HG03378 (cell line): ENCODE results near the gene SLC6A7.

Source experiments
- ATAC-seq: cut with Tn5 transposase; IDR thresholded peaks from one replicate; pipeline ENCODE4 v1.9.1; 2021; ENCODE audit warnings: mild to moderate bottlenecking, moderate library complexity; ENCODE audit not compliant: unreplicated experiment

SLC6A7 gene

GRCh38 chr5:150155258-150156026 lies 34.4 kb upstream of the SLC6A7 start, which contains the start of gene PDGFRB:
PDGFRB (minus strand) TSS chr5:150155845; CDS start chr5:150137047, 18,798 bp downstream.
- no peak for ATAC-seq

GRCh38 chr5:150156027-150156368 lies 33.9 kb upstream of the SLC6A7 start:
- ATAC-seq, result no peak

DNA sequence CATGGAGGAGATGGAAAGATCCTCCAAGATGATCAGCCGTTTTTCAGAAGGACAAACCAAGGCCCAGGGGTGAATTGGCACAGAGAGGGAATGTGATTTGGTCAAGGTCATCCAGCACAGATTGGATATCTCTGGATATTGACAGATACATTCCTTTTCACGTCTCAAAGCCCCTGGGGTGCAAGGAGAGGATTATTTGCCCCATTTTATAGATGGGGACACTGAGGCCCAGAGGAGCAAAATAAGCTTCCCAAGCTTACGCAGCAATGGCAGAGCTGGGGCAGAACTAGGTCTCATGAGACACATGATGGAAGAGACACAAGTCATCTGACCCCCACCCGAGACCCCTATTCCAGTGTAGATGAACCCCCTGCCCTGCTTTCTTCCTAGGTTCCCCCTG lies 33.3 kb upstream of the SLC6A7 start:
- ATAC-seq, result no peak

- no peak for ATAC-seq
These were observed 32.7 kb upstream of the SLC6A7 start for GRCh38 chr5:150157168-150157567.

GRCh38 chr5:150158170-150158949 lies 31.5 kb upstream of the SLC6A7 start:
- no peak for ATAC-seq

DNA sequence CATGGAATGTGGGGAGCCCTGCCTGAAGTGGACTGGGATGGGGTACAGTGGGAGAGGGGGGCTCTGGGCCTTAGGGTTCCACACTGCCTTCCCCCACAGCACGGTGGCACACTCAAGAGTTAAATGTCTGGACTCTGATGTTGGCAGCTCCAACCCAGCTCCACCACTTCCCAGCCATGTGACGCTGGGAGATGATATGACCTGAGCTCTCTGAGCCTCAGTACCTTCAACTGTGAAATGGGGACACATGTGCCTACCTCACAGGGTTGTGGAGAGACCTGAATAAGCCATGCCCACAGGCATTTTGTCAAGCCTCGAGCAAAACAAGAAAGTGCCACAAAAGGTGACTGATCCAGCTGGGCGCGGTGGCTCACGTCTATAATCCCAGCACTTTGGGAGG lies 30.8 kb upstream of the SLC6A7 start:
- ATAC-seq, result no peak

- no peak for ATAC-seq
These were observed 30.1 kb upstream of the SLC6A7 start for GRCh38 chr5:150159741-150160179.

DNA sequence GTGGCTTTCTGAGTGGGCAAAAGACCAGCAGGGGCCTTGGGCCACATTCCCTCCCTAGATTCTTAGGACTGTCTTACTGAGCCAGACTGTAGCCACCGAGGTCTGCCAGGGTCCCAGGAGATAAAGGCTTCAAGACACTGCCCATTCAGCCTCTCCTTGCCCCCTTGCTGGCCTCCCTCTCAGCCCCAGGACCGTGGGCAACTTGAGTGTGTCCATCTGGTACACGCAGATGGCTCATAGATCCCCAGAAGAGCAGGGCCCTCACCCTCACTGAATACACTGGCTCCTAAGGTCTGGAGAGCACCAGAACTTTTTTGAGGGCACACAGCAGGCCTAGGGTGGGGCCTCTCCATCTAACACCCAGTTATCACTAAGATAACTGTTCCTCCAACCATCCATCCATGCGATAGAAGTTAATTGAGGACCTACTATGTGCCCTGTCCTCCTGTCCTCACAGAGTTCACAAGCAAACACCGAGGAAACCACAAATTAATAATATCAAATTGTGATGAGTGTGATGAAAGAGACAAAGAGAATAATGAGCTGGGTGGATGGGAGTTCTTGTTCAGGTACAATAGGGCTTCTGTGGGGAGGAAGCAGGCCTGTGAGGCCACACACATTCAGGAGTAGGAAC lies 29.3 kb upstream of the SLC6A7 start:
- no peak for ATAC-seq

DNA sequence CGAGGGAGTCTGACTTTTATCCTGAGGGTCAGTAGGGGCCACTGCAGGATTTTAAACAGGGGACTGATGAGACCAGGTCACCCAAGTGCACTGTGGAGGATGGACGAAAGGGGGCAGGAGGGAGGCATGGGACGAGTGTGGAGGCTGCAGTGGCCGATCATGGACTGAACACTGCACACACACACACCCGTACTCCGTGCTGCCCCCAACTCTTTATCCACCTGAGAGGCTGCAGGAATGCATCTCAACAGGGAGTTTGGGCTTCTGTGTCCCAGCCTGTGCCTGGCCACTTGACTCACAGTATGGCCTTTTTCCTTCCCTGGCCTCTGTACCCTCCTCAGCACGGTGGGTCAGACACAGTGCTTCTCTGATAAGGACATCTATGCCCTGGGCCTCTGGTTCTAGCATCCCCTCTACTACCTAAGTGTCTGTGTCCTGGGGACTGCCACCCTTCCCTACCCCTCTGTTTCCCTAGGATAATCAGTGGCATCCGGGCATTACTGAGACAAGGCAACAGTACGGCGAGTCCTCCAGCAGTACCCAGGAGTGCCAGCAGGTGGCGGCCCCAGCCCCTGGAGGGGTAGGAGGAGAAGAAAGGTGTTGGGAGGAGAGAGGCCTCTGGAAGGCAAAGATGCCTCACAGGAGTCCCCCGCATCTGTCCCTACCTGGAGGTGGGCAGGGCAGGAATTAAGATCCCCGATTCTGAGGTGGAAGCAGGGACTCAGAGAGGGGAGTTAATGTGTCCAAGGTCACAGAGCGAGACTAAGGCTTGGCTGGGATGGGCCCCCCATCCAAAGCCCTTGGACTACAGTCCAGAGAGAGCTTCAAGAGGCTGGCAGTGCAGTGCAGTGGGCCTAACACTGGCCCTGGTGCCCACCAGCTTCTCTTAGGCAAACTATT lies 28.4 kb upstream of the SLC6A7 start:
- ATAC-seq, result peak; percentile 60

DNA sequence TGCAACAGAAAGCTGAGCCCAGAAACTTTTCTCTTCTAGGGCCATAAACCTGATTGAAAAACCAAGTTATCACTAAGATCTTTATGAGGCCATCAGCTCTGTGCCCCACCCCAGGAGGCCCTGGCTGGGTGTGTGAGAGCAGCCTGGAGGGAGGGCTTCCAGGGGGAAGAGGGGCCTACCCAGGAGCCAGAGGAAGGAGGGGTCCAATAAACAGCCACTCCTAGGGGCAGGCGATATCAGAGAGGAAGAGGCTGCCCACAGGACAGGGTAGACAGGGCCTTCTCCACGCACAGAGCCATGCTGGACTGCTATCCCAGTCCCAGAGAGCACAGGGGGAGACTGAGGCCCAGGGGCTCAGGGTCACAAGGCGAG lies 27.7 kb upstream of the SLC6A7 start:
- no peak for ATAC-seq

DNA sequence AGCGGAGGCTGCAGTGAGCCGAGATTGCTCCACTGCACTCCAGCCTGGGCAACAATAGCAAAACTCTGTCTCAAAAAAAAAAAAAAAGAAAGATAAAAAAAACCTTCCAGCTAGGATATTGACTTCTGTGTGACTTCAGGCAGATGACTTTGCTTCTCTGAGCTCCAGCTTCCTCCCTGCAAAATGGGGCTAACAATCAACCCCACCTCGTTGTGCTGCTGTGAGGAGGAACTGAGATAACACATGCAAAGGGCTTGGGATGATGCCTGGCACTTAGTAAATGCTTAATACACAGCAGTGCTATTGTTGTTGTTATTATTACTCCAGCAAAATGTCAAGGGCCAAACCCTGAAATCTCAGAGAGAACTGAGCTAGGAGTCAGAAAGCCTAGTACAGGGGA lies 26.8 kb upstream of the SLC6A7 start:
- no peak for ATAC-seq

DNA sequence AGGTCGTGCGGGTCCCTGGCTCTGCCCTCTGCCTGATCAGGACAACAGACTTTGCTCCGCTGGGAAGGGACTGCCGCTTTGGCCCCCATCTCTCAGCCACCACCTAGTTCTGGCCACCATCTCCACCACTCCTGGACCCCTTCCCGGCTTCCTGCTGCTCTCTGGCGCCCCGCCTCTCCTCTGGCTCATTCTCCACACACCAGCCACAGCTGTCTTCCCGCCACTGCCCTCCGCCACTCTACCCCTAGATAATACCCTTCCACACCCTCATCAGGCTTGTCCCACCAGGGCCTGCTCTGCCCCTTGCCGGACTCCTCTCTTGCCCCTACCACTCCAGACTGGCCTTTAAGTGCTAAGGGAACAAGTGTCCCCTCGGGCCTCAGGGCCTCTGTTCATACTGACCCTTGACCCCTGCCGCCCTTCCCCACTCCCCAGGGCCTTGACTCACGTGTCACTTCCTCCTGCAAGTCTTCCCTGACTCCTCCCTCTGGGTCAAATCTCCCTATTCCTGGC lies 26.3 kb upstream of the SLC6A7 start:
- no peak for ATAC-seq

DNA sequence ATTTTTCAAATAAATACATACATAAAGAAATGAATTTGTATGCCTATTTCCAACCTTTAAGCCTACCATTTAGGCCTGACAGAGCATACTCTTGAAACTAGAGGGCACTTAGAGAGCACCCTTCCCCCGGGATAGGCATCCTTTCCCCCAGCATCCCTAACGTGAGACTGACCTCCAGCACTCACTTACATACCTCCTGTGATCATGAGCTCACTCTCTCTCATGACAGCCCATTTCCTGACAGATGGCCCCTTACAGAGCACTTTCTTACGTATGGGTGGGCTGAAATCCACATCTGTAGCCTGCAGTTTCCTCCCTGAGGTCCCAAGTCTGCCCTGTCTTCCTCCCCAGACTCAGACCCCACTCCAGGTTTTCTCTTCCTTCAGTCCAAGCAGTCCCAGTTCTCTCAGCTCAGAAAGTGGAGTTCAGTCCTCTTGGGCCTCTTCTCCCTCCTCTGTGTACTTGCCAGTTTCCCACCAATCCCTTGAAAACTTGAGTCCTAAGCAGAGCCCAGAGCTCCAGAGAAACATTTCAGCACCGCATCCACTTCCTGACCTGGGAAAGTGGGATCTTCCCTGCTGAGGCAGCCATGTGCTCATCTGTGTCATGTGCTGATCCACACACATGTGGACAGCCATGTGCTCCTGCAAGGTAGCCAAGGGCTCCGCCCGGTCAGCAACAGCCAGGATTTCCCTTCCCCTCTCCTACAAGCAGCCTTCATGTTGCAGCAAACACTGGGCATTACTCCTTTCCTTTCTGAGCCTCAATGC lies 25.5 kb upstream of the SLC6A7 start:
- ATAC-seq, result no peak

- ATAC-seq, result no peak
These were observed 23.7 kb upstream of the SLC6A7 start for GRCh38 chr5:150166037-150166649.

DNA sequence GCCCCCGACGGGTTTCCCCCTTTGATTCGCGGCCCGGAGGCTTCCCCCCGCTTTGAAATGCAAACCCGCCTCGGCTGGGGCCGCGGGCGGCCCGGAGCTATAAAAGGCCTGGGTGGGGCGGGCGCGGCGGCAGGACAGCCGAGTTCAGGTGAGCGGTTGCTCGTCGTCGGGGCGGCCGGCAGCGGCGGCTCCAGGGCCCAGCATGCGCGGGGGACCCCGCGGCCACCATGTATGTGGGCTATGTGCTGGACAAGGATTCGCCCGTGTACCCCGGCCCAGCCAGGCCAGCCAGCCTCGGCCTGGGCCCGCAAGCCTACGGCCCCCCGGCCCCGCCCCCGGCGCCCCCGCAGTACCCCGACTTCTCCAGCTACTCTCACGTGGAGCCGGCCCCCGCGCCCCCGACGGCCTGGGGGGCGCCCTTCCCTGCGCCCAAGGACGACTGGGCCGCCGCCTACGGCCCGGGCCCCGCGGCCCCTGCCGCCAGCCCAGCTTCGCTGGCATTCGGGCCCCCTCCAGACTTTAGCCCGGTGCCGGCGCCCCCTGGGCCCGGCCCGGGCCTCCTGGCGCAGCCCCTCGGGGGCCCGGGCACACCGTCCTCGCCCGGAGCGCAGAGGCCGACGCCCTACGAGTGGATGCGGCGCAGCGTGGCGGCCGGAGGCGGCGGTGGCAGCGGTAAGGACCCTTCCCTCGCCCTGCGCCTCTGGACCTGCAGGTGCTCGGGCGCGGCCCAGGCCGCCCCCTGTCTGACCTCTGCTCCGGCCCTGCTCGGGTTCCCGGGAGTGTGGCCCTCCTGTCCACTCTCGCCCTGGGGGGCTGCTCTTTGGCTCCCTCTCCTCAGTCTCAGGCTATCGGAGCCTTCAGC lies 23.0 kb upstream of the SLC6A7 start, which contains the start of gene CDX1:
CDX1 (plus strand) TSS at position 129 of the 862 bp plus-strand sequence; CDS start at position 228, 99 bp downstream.
- ATAC-seq, result no peak

- no peak for ATAC-seq
These were observed 22.4 kb upstream of the SLC6A7 start for GRCh38 chr5:150167512-150167850.

GRCh38 chr5:150167908-150168307 lies 22.0 kb upstream of the SLC6A7 start:
- no peak for ATAC-seq

DNA sequence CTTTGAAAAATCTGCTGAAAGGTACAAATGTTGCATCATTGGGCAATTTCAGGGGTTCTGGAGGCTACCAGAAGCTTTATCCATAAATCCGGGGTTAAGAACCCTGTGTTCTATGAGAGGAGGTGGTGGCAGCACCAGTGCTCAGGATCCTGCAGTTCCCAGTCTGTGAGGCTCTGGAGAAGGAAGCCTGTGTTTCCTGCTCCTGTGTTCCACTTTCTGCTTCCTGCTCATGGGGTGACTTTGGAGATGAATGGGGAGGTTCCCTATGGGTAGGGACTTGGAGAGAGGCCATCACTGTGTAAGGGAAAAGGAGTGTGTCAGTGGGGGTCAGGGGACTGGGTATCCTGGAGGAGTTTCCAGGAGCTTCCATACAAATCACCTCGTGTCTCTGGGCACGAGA lies 21.0 kb upstream of the SLC6A7 start:
- ATAC-seq, result no peak
